Limb (tissue), 2 donors: ENCODE results near the gene CRYGN.

Experiments
- DNase-seq, 2 donors: peaks; one replicate each; pipeline ENCODE4 v3.0.0-alpha.2; 2016; ENCODE audit errors: extremely low spot score in 2 of 2

CRYGN gene

GRCh38 chr7:151439855-151440798, at the start of gene CRYGN:
Gene CRYGN, minus strand, starts transcription at chr7:151440141. Its CDS starts 224 bp downstream, at chr7:151439917.
- no peak for DNase-seq

DNA sequence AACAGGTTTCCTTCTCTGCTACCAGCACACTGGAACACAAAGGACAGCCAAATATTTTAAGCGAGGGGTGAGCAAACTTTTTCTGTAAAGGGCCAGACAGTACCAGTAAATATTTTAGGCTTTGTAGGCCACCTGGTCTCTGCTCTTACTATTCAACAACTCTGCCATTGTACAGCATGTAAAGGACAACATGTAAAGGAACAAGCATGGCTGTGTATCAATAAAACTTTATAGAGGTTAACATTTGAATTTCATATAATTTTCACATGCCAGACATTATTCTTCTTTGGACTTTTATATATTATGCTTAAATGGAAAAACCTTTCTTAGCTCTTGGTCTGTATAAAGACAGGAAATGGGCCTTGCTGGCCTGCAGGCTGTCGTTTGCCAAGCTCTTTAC, 49.6 kb upstream of the CRYGN start:
- DNase-seq: no peak

DNA sequence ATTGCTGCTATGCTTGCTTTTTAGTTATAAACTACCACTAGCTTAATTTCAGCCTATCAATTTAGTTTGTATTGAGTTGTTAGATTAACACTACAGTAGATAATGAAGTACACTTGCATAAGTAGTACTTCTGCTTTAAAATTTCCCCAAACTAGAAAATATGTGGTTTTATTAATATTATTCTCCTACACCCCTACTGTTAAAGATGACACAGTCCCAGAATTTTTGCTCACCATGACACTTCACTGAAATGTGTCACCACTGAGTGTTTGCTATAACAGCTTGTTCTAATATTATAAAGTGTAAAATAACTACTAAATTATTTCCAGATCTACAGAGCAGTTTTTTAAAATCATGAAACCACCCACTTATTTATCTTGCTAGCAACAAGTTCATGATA, 48.2 kb upstream of the CRYGN start:
- no peak for DNase-seq

DNA sequence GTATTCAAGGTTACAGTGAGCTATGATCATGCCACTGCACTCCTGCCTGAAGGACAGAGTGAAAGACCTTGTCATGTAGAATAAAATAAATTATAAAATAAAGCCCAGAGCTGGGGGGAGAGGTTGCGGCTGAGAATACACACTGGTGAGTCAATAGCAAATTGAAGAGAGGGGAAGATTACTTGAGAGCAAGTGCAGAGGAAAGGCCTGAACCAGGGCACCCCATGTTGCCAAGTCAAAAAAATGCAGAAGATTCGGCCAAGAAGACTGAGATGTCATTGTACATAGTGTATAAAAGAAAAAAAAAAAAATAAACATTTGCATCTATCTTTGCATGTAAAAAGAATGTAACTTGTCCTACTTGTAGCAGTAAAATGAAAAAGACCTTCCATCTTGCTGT, 47.3 kb upstream of the CRYGN start:
- DNase-seq: no peak

DNA sequence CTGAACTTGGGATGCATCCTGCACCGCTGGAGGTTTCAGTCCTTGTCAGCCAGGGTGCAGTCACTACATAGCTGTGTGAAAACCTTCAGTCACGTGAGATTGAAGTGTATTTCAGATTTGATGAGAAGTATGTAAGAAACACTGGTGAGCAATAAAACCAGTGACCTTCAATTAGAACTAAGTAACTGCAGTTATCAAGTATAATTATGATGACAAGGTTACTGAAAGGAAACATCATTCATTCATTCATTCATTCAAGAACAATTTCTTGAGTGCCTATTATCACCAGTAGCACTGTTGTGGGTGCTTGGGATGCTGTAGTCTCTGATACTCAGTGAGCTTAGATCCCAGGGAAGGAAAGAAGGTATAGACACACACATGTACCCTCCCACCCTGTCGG, 46.1 kb upstream of the CRYGN start:
- DNase-seq: no peak

- no peak for DNase-seq
These were observed 45.2 kb upstream of the CRYGN start for GRCh38 chr7:151484971-151485707.

DNA sequence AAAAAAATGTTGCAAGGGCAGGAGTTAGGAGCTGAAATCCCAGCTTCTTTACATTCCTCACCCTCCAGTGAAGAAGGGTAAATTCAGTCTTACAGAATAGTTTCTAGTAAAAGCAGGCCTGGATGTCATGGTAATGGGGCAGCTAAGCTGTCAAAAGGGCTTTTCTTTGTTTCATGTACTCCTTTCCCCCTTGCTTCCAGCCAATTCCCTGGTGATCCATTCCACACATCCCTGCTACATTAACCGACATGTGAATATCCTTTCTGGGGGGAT, 43.7 kb upstream of the CRYGN start:
- DNase-seq: no peak

GRCh38 chr7:151482883-151483710, 43.2 kb upstream of the CRYGN start:
- no peak for DNase-seq

- no peak for DNase-seq
These were observed 41.9 kb upstream of the CRYGN start for GRCh38 chr7:151481650-151482505.

GRCh38 chr7:151477867-151478266, 37.9 kb upstream of the CRYGN start:
- DNase-seq: no peak

- no peak for DNase-seq
These were observed 32.9 kb upstream of the CRYGN start for GRCh38 chr7:151472644-151473380.

DNA sequence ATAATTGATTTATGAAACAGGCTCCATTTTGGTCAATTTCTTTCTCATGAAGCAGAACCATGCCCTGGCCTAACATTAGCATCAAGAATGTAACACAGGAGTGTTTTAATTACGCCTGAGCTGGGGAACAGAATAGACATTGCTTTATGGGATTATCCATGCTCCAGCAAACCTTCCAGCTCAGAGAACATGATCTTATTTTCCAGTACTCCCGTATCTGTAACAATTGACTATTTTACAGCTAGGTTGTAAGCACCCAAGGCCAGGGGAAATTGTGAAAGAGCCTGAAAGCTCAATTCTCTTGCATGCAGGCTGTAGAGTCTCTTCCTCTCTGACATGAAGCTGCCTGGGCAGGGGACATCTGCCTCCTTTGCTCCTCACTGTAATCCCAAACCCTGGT, 30.8 kb upstream of the CRYGN start:
- DNase-seq: no peak

DNA sequence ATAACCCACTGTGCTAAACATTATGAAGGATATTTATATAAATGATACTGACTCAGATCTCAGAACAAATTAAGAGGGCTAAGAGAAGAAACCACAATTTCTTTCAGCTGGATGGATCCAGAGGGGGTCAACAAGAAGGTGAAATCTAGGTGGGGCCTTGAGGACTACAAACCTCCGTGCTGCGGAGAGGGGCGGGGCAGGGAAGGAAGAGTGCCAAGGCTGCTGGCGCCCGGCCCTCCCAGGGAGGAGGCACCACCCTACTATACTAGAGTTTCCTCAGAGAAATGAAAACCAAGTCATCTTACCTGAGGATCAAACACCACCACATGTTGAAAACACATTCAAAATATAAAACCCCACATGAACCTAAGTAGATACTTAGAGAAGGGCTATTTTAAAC, 29.3 kb upstream of the CRYGN start:
- DNase-seq: no peak

DNA sequence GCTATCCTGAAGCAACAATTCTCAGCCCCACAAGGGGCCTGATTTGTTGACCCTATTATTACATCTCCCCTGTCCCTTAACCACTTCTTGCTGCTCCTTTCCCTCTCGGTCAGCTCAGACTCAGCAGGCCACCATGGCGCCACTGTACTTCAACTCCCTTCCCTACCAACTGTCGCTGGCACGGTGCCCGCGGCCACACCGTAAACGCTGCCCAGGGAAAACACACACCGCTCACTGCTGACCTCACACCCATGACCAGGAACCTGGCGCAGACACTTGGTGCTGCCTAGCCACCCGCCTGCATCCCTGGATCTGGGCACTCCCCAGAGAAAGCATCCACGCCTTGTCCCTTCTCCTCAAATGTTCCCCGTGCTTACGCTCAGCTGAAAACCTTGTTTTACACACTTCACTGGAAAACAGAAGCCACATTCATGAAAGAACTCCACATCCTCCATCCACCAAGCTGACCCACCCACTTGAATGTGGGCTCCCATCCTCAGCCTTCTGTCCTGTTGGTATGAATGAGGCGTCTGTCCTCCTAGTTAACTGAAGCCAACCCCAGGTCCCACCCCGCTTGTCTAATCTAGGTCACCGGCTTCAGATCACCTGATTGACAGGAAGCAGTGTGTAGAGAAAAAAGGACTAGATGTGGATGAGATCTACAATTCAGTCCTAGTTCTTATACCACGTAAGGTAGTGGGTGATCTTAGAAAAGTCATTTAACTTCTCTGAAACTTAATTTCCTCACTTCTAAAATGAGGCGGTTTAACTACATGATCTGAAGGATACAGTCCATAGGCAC, 28.5 kb upstream of the CRYGN start:
- DNase-seq: no peak

GRCh38 chr7:151465169-151465568, 25.2 kb upstream of the CRYGN start:
- DNase-seq: no peak

- no peak for DNase-seq
These were observed 22.4 kb upstream of the CRYGN start for GRCh38 chr7:151462306-151462779.

DNA sequence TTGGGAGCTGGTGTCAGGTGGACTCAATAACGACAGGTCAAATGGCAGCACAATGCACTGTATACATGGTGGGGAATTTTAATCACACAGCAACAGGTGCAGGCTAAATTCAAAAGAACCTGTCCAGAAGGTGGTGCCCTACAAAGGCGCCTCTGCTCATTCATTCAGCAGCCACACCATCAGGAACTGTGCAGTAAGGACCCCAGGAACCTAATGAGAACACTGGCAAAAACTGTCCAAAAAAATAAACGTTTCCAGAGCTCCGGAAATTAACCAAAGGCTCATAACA, 21.9 kb upstream of the CRYGN start:
- no peak for DNase-seq

GRCh38 chr7:151461096-151461941, 21.4 kb upstream of the CRYGN start:
- DNase-seq: no peak

- DNase-seq: no peak
These were observed 20.5 kb upstream of the CRYGN start for GRCh38 chr7:151460474-151460855.
